GM18861 (cell line): Measurements from ENCODE around the gene KIAA0930.

ENCODE experiments used
- ATAC-seq: cut with Tn5 transposase; IDR thresholded peaks from one replicate; pipeline ENCODE4 v1.9.1; 2021; ENCODE audit not compliant: unreplicated experiment

KIAA0930 gene

GRCh38 chr22:45223304-45224117 lies 17.2 kb downstream of the KIAA0930 start:
- no peak for ATAC-seq

- ATAC-seq = no peak
Measured at GRCh38 chr22:45221201-45221600, 19.5 kb downstream of the KIAA0930 start.

GRCh38 chr22:45218976-45219375 lies 21.7 kb downstream of the KIAA0930 start:
- no peak for ATAC-seq

GRCh38 chr22:45217806-45218205 lies 22.9 kb downstream of the KIAA0930 start:
- no peak for ATAC-seq

- ATAC-seq = no peak
Measured at GRCh38 chr22:45217345-45217744, 23.3 kb downstream of the KIAA0930 start.

- no peak for ATAC-seq
Measured at GRCh38 chr22:45216133-45217003, 24.3 kb downstream of the KIAA0930 start.

- no peak for ATAC-seq
Measured at GRCh38 chr22:45212992-45213751, 27.5 kb downstream of the KIAA0930 start.

- no peak for ATAC-seq
Measured at GRCh38 chr22:45212306-45212709, 28.4 kb downstream of the KIAA0930 start.

GRCh38 chr22:45211848-45212247 lies 28.8 kb downstream of the KIAA0930 start:
- ATAC-seq = no peak

GRCh38 chr22:45211435-45211834 lies 29.3 kb downstream of the KIAA0930 start:
- no peak for ATAC-seq

- no peak for ATAC-seq
Measured at GRCh38 chr22:45210991-45211390, 29.7 kb downstream of the KIAA0930 start.

GRCh38 chr22:45210577-45210976 lies 30.1 kb downstream of the KIAA0930 start:
- ATAC-seq = no peak

GRCh38 chr22:45210174-45210573 lies 30.5 kb downstream of the KIAA0930 start:
- no peak for ATAC-seq

GRCh38 chr22:45208993-45209838 lies 31.5 kb downstream of the KIAA0930 start:
- no peak for ATAC-seq

- no peak for ATAC-seq
Measured at GRCh38 chr22:45208696-45208992, 32.0 kb downstream of the KIAA0930 start.

GRCh38 chr22:45207981-45208664 lies 32.6 kb downstream of the KIAA0930 start:
- ATAC-seq = no peak

GRCh38 chr22:45207533-45207932 lies 33.2 kb downstream of the KIAA0930 start:
- no peak for ATAC-seq

GRCh38 chr22:45206233-45206632 lies 34.5 kb downstream of the KIAA0930 start:
- ATAC-seq = no peak

- ATAC-seq = no peak
Measured at GRCh38 chr22:45205276-45205925, 35.3 kb downstream of the KIAA0930 start.
